Mesothelial cell of epicardium (in vitro differentiated cells): ENCODE measurements around the gene VSIG10. TPM values are rescaled to one million over a fixed set of nuclear protein-coding genes. Genes with fewer than 3 reads are reported as not detected.

ENCODE experiments used
- DNase-seq, 2 experiments: peaks; one replicate each; pipeline ENCODE4 v3.0.0; 2021; ENCODE audit warnings: low spot score in 2 of 2; ENCODE audit not compliant: unreplicated experiment in 2 of 2
- H3K27ac Mint-ChIP-seq: 2 replicates; pipeline ENCODE4 v1.8.0; 2021; ENCODE audit warnings: mixed read lengths
- H3K27me3 Mint-ChIP-seq: 2 replicates; pipeline ENCODE4 v1.8.0; 2021; ENCODE audit warnings: low read depth, mixed read lengths
- H3K36me3 Mint-ChIP-seq: 2 replicates; pipeline ENCODE4 v1.8.0; 2021; ENCODE audit warnings: mixed read lengths
- H3K4me1 Mint-ChIP-seq: 2 replicates; pipeline ENCODE4 v1.8.0; 2021; ENCODE audit warnings: mixed read lengths
- H3K4me3 Mint-ChIP-seq: 2 replicates; pipeline ENCODE4 v1.8.0; 2021; ENCODE audit warnings: mild to moderate bottlenecking, moderate library complexity, mixed read lengths
- H3K9me3 Mint-ChIP-seq: 2 replicates; pipeline ENCODE4 v1.8.0; 2021; ENCODE audit warnings: mixed read lengths
- total RNA-seq: library from RNA; stranded (reverse); gene quantifications from 3 replicates; pipeline ENCODE4 v1.2.1, GENCODE V29; 2021
- TF ChIP-seq, protein P1 (sequence below): fragments of 200-600 bp; sonication (generic); IDR thresholded peaks from one replicate; pipeline ENCODE4 v1.5.0; 2021; ENCODE audit warnings: antibody characterized with exemption; ENCODE audit not compliant: unreplicated experiment

VSIG10 gene
- total RNA-seq, 1 donor from 2014 or later: 22.0 TPM

DNA sequence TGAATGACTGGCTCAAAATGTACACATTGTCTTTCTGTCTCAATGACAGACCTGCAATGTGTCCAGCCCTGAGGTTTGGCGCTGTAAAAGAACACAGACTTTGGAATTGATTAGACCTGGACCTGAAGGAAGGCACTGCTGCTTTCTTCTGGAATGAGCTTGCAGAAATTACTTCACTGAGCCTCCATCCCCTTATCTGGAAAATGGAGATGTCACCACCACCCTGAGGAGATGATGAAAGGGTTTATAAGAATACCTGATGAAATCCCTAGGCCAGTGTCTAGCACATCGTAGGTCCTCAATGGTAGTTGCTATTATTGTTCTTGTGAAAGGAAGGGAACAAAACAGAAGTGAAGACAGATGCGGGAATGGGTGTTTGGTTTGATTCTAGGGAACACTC, 33.2 kb downstream of the VSIG10 start:
- DNase-seq: no peak
- H3K9me3 Mint-ChIP-seq: no peaks in the 10 kb centered on the region
- no peak overlapping the region for H3K4me3 Mint-ChIP-seq
- no peaks in the 10 kb centered on the region for H3K27me3 Mint-ChIP-seq
- TF ChIP-seq, protein P1, sequence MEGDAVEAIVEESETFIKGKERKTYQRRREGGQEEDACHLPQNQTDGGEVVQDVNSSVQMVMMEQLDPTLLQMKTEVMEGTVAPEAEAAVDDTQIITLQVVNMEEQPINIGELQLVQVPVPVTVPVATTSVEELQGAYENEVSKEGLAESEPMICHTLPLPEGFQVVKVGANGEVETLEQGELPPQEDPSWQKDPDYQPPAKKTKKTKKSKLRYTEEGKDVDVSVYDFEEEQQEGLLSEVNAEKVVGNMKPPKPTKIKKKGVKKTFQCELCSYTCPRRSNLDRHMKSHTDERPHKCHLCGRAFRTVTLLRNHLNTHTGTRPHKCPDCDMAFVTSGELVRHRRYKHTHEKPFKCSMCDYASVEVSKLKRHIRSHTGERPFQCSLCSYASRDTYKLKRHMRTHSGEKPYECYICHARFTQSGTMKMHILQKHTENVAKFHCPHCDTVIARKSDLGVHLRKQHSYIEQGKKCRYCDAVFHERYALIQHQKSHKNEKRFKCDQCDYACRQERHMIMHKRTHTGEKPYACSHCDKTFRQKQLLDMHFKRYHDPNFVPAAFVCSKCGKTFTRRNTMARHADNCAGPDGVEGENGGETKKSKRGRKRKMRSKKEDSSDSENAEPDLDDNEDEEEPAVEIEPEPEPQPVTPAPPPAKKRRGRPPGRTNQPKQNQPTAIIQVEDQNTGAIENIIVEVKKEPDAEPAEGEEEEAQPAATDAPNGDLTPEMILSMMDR: no peak
- H3K4me1 Mint-ChIP-seq: no peaks in the 10 kb centered on the region
- H3K27ac Mint-ChIP-seq: no peak overlapping the region
- H3K36me3 Mint-ChIP-seq: peaks cover 7% of the 10 kb centered on the region

DNA sequence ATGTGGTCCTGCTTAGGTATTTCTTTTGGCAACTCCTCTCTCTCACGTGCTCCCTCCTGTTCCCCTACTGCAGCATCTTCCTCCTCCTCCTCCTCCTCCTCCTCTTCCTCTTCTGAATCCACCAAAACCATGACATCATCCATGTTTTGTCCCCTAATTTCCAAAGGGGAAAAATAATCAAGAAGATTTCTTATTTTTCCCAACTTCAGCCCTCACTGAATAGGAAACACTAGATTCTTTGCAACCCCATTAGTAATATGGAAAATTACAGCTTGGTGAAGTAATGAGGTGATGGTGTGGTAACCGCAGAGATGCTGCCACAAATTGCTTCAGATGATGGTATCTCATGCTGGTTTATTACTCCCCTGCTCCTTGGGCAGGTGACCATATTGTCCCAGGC, 35.4 kb downstream of the VSIG10 start:
- Mint-ChIP-seq H3K27ac (no peak overlapping the region), H3K4me1 (peaks cover 10% of the 10 kb centered on the region), H3K9me3 (no peaks in the 10 kb centered on the region), H3K36me3 (peaks cover 7% of the 10 kb centered on the region), H3K4me3 (no peak overlapping the region), H3K27me3 (no peaks in the 10 kb centered on the region)
- no peak for DNase-seq
- TF ChIP-seq, protein P1: no peak

DNA sequence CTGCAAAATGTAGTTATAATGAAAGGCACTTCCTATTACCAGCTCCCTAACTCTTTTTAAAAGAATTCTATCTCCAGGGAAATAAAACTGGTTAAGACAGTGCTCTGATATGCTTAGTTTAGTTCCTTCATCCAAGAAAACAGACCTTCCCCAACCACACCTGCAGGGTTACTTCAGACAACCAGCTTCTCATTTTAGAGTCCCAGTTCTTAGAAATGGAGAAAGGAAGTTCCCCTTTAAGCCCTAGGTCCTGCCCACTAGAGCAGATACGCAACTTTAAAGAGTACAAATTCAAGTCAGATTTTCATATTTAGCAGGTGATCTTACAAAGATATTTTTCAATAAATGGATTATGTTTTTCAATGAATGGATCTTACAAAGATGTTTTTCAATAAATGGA, 38.4 kb downstream of the VSIG10 start:
- Mint-ChIP-seq H3K27me3 (no peaks in the 10 kb centered on the region), H3K4me1 (peaks cover 18% of the 10 kb centered on the region), H3K4me3 (no peak overlapping the region), H3K36me3 (peaks cover 1% of the 10 kb centered on the region), H3K27ac (no peak overlapping the region), H3K9me3 (no peaks in the 10 kb centered on the region)
- TF ChIP-seq, protein P1: no peak
- DNase-seq: no peak

DNA sequence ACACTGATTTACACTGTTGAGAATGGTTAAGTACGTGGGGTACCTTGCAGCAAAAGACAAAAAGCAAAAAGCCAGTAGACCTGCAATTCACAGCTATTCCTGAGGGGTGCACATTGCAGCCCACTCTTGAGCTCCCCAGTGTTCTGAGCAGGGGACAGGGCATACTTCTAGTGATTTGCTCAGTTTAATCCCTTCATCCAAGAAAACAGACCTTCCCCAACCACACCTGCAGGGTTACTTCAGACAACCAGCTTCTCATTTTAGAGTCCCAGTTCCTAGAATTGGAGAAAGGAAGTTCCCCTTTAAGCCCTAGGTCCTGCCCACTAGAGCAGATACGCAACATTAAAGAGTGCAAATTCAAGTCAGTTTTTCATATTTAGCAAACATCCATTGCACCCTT, 39.2 kb downstream of the VSIG10 start:
- Mint-ChIP-seq H3K4me3 (peak overlapping the region; percentile 13), H3K4me1 (peaks cover 25% of the 10 kb centered on the region), H3K27ac (no peak overlapping the region), H3K27me3 (no peaks in the 10 kb centered on the region), H3K36me3 (peaks cover 1% of the 10 kb centered on the region), H3K9me3 (no peaks in the 10 kb centered on the region)
- TF ChIP-seq, protein P1: no peak
- DNase-seq: no peak

DNA sequence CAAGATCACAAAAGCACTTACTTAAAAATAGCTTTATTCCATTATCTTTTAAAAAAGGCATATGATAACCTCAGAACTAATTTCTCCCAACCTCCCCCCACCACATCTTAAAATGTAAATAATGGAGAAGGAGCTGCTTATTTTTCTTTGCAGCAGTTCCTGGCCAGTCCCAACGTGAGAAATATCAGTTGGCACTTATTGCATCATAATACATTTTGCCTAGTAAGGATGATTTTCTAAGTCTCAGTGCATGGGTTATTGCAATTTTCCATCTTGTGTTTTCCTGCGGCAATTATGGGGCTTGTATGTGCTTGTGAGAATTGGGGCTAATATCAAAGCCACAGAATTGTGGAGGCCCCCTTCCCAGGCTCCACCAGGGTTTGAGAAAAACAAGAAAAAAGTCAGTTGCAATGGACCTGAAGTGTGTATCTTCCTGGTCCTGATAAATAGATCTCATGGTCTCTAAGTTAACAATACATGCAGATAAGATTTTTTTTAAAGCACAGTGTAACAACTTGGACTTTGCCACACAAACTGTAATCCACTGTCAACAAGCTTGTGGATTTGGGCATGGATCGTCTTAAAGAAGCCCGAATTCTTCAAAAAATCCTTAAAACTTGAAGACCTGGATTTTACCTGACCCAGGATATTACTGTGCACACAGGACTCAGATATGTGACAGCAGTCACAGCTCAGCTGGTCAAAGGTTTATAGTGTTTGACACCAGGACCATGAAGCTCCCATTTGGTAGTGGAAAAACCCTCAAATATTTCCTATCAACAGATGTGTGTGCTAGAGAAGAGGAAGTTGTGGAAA, 40.0 kb downstream of the VSIG10 start:
- no peak for DNase-seq
- Mint-ChIP-seq H3K4me3 (peak overlapping the region; percentile 87), H3K27me3 (no peaks in the 10 kb centered on the region), H3K4me1 (peaks cover 28% of the 10 kb centered on the region), H3K27ac (peak overlapping the region; percentile 96), H3K9me3 (no peaks in the 10 kb centered on the region), H3K36me3 (peaks cover 1% of the 10 kb centered on the region)
- TF ChIP-seq, protein P1: no peak
